GM18868 (cell line): Measurements from ENCODE around the gene TGM4.
"Not testable (repeated sequence)": the region's sequence is repeated elsewhere in the genome, so short reads cannot be mapped to it uniquely, and the experiment has no call there.

Experiments used
- ATAC-seq: cut with Tn5 transposase; IDR thresholded peaks from one replicate; pipeline ENCODE4 v1.9.1; 2021; ENCODE audit warnings: mild to moderate bottlenecking, moderate library complexity; ENCODE audit not compliant: unreplicated experiment

The TGM4 gene

GRCh38 chr3:44949770-44950169, 75.4 kb downstream of the TGM4 start:
- not testable (repeated sequence) for ATAC-seq

GRCh38 chr3:44950275-44950734, 75.9 kb downstream of the TGM4 start:
- ATAC-seq, result no peak

GRCh38 chr3:44952689-44953088, 78.3 kb downstream of the TGM4 start:
- no peak for ATAC-seq

GRCh38 chr3:44954304-44954703, 79.9 kb downstream of the TGM4 start:
- ATAC-seq, result no peak

GRCh38 chr3:44954962-44955361, 80.6 kb downstream of the TGM4 start:
- ATAC-seq, result peak; percentile 85

GRCh38 chr3:44955917-44956316, 81.5 kb downstream of the TGM4 start:
- no peak for ATAC-seq

- no peak for ATAC-seq
Observed at GRCh38 chr3:44957986-44958385, 83.6 kb downstream of the TGM4 start.

- no peak for ATAC-seq
Observed at GRCh38 chr3:44958386-44958785, 84.0 kb downstream of the TGM4 start.

GRCh38 chr3:44960387-44961026, 86.1 kb downstream of the TGM4 start:
- ATAC-seq, result peak; percentile 49

GRCh38 chr3:44961888-44962287, 87.5 kb downstream of the TGM4 start:
- no peak for ATAC-seq

GRCh38 chr3:44962621-44963393, 88.4 kb downstream of the TGM4 start:
- ATAC-seq, result no peak

- no peak for ATAC-seq
Observed at GRCh38 chr3:44963571-44964325, 89.3 kb downstream of the TGM4 start.
